GM18502 (cell line): Measurements from ENCODE around the gene CHTOP.
"Not testable (repeated sequence)": the region's sequence is repeated elsewhere in the genome, so short reads cannot be mapped to it uniquely, and the experiment has no call there.

ENCODE experiments used
- ATAC-seq: cut with Tn5 transposase; IDR thresholded peaks from one replicate; pipeline ENCODE4 v1.9.1; 2021; ENCODE audit warnings: mild to moderate bottlenecking; ENCODE audit not compliant: unreplicated experiment, poor library complexity

Gene CHTOP

GRCh38 chr1:153658400-153659174 is 24.7 kb downstream of the CHTOP start, which contains the start of gene SNAPIN:
Gene SNAPIN (plus strand): TSS chr1:153658703. CDS start chr1:153658744, 41 bp downstream.
- ATAC-seq = peak; percentile 87

DNA sequence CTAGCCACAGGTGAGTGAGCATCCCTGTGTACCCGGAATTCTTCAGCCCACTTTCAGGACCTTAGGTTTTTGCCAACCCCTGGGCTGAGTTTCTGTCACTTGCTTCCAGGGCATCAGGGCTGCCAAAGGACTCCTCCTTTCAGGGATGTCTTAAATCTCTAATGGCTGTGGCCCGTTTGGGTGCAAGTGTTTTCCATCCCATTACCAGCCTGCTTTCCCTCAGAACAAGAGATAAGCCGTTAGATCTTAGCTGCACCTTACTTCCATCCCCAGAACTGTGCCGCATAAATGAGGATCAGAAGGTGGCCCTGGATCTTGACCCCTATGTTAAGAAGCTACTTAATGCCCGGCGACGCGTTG is 25.3 kb downstream of the CHTOP start:
- ATAC-seq = no peak

DNA sequence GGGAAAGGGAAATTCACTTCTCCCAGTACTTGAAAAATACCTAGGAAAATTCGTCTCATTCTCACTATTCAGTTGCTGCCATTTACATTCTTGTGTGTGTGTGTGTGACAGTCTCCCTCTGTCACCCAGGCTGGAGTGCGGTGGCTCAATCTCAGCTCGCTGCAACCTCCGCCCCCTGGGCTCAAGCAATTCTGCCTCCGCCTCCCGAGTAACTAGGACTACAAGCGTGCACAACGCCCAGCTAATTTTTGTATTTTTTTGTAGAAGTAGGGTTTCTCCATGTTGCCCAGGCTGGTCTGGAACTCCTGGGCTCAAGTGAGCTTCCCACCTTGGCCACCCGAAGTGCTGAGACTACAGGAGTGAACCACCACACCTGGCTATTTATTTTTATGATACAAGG is 25.8 kb downstream of the CHTOP start:
- no peak for ATAC-seq

GRCh38 chr1:153661111-153661708 is 27.3 kb downstream of the CHTOP start:
- ATAC-seq = no peak

DNA sequence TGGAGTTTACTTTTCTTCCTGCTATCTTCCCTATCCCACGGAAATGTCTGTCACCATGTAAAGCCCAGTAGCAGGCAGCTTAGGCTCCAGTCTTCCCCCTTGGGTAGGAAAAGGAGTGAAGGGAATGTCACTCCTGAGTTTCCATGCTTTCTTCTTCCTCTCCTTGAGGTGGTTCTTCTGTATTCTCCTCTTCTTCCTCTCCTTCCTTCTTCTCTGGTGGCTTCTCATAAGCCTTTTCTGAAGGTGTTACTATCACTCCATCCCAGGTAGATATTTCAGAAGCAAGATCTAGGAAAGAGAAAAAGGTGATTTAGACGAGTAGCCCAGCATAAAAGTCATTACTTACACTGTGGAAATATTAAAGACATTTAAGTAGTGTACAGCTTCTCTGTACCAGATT is 28.4 kb downstream of the CHTOP start:
- no peak for ATAC-seq

DNA sequence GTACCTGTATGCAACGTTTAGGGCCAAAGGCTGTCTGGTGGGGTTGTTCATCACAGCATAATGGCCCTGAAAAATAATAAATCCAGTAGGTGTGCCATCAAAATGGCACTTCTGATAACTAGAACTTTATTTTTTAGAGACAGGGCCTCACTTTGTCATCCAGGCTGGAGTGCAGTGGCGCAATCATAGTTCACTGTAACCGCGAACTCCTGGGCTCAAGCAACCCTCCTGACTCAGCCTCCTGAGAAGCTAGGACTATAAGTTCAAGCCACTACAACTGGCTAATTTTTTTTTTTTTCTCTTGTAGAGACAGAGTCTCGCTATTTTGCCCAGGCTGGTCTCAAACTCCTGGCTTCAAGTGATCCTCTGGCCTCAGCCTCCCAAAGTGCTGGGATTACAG is 29.3 kb downstream of the CHTOP start:
- ATAC-seq = no peak

GRCh38 chr1:153667439-153667838 is 33.6 kb downstream of the CHTOP start:
- ATAC-seq = no peak

GRCh38 chr1:153668672-153669071 is 34.8 kb downstream of the CHTOP start:
- ATAC-seq = not testable (repeated sequence)

- ATAC-seq = no peak
Measured at GRCh38 chr1:153669606-153670005, 35.7 kb downstream of the CHTOP start.

DNA sequence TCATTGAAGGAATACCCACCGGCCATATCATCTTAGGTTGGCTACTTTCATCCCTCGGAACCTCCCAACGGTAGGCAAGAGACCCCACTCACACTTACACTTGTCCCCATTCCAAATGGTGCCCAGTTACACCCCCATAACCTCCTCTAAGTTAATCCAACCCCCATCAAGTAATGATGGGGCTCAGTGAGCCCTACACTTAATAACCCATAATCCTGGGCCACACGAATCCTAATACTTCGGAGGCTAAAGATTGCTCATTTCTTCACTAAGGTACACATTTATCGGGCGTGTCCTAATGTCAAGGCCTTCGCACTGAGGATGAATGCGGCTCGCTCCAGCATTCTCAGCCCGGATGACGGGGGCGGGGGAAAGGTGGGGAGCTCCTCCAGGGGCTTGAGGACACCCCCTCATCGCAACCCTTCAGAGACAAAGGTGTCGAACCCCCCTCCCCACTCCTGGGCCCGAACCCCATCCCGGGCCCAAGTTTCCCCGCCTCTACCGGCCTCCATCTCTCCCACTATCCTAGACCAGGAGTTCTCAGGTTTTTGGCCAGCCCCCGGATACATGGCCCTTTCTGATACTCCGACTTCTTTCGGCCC is 36.5 kb downstream of the CHTOP start:
- peak; percentile 15 for ATAC-seq

GRCh38 chr1:153670859-153671627 is 37.2 kb downstream of the CHTOP start, which contains the start of gene ILF2:
Gene ILF2 (minus strand): TSS chr1:153670993. CDS start chr1:153670922, 71 bp downstream.
- ATAC-seq = peak; percentile 90

DNA sequence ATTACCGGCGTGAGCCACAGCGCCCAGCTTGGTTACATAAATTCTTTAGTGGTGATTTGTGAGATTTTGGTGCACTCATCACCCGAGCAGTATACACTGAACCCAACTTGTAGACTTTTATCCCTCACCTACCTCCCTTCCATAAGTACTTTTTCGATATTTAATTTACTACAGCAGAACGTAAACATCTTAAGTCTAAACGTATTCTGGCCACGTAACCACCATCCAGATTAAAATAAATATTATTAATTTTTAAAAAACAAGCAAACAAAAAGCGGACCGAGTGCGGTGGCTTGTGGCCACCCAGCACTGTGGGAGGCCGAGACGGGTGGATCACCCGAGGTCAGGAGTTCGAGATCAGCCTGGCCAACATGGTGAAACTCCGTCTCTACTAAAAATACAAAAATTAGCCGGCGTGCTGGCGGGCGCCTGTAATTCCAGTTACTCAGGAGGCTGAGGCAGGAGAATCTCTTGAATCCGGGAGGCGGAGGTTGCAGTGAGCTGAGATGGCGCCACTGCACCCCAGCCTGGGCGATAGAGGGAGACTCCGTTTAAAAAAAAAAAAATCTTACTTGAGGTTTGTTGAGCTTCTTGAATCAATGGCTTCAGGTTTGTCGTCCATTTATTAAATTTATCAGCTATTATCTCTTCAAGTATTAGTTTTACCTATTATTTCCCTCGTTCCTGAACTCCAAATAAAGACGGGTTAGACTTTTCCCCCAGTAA is 37.9 kb downstream of the CHTOP start:
- peak; percentile 26 for ATAC-seq

GRCh38 chr1:153673511-153673910 is 39.6 kb downstream of the CHTOP start:
- no peak for ATAC-seq

DNA sequence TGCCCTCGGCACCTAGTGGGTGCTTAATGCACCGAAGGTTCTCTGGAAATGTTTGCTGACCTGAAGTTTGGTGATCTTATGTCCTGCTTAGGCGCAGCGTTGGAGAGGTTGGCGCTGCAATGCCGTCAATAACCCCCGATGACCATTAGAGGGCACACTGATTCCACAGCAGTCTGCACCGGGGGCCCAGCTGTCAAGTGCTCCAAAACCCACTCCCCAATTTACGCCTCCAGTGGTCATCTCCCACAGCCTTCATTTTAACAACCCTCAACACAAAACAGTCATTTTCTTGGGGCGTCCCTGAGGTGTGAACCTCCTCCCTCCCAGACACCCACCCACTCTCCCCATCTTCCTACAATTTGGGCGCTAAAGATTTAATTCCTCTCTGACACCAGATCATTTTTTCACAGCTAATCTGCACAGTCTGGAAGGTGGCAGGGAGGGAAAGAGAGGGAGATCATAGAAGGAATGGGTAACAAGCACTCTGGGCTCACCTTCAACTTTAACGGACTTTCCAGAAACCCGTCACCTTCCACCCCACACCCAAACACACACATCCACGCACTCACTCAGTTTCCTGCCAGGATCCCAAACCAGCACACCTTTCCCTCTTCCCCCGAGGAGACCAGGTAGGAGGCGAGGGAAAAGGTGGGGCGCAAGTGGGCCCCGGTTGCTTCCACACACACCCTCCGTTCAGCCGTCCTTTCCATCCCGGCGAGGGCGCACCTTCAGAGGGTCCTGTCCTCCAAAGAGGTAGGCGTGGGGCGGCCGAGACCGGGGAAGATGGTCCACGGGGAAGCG is 44.1 kb downstream of the CHTOP start:
- no peak for ATAC-seq

GRCh38 chr1:153678519-153679336 is 44.9 kb downstream of the CHTOP start, which contains the start of gene NPR1:
Gene NPR1 (plus strand): TSS chr1:153678688. CDS start chr1:153679109, 421 bp downstream.
- ATAC-seq = no peak

- ATAC-seq = no peak
Measured at GRCh38 chr1:153679337-153680119, 45.7 kb downstream of the CHTOP start.

- no peak for ATAC-seq
Measured at GRCh38 chr1:153680120-153680403, 46.2 kb downstream of the CHTOP start.

- ATAC-seq = no peak
Measured at GRCh38 chr1:153682730-153683129, 48.9 kb downstream of the CHTOP start.
